Mesenchymal stem cell (in vitro differentiated cells and primary cell): ENCODE results near the gene PCNT.

Experiments
- DNase-seq: peaks from one replicate; pipeline ENCODE4 v3.0.0-alpha.2; 2013
- H2AFZ ChIP-seq: one replicate; pipeline ENCODE4 v1.6.1; 2013; ENCODE audit warnings: low read depth, mild to moderate bottlenecking, control low read depth, inconsistent platforms, low read length, moderate library complexity
- H2AK5ac ChIP-seq: 2 replicates; pipeline ENCODE4 v1.6.1; 2013; ENCODE audit warnings: low read length, moderate library complexity, mild to moderate bottlenecking, inconsistent platforms; ENCODE audit not compliant: severe bottlenecking
- H2BK120ac ChIP-seq: one replicate; pipeline ENCODE4 v1.6.1; 2013; ENCODE audit warnings: low read depth, mild to moderate bottlenecking, inconsistent platforms, low read length, moderate library complexity
- H2BK12ac ChIP-seq, 2 experiments: one replicate each; pipeline ENCODE4 v1.6.1; 2013; ENCODE audit warnings: inconsistent platforms in 2 of 2, low read length in 2 of 2, mild to moderate bottlenecking in 2 of 2, moderate library complexity in 2 of 2, control low read depth in 1 of 2
- H2BK15ac ChIP-seq: one replicate; pipeline ENCODE4 v1.6.1; 2013; ENCODE audit warnings: mild to moderate bottlenecking, low read depth, inconsistent platforms; ENCODE audit not compliant: poor library complexity, severe bottlenecking
- H2BK5ac ChIP-seq: 2 replicates; pipeline ENCODE4 v1.6.1; 2013; ENCODE audit warnings: low read depth, mild to moderate bottlenecking, low read length, control low read depth, inconsistent platforms; ENCODE audit not compliant: poor library complexity, severe bottlenecking
- H3K14ac ChIP-seq, 2 experiments: one replicate each; pipeline ENCODE4 v1.6.1; 2013; ENCODE audit warnings: inconsistent platforms in 2 of 2, low read length in 2 of 2, control low read depth in 1 of 2, mild to moderate bottlenecking in 1 of 2, moderate library complexity in 1 of 2
- H3K18ac ChIP-seq, 2 experiments: one replicate each; pipeline ENCODE4 v1.6.1; 2013; ENCODE audit warnings: inconsistent platforms in 2 of 2, low read length in 2 of 2, control low read depth in 1 of 2, low read depth in 1 of 2, mild to moderate bottlenecking in 1 of 2
- H3K23ac ChIP-seq, 2 experiments: one replicate each; pipeline ENCODE4 v1.6.1; 2013; ENCODE audit warnings: inconsistent platforms in 2 of 2, low read length in 2 of 2, mild to moderate bottlenecking in 2 of 2, moderate library complexity in 2 of 2, control low read depth in 1 of 2
- H3K27ac ChIP-seq: 2 replicates; pipeline ENCODE4 v1.5.1; 2013; ENCODE audit warnings: mild to moderate bottlenecking, moderate library complexity, low read length, control low read depth, inconsistent platforms; ENCODE audit not compliant: poor library complexity, severe bottlenecking
- H3K27me3 ChIP-seq, 2 experiments: 2 replicates each; pipeline versions ENCODE4 v1.6.1 to v1.7.0; 2013; ENCODE audit warnings: low read length in 2 of 2, mild to moderate bottlenecking in 2 of 2, moderate library complexity in 2 of 2, control low read depth in 1 of 2, inconsistent platforms in 1 of 2; ENCODE audit not compliant: control insufficient read depth in 1 of 2, insufficient read depth in 1 of 2
- H3K36me3 ChIP-seq, 2 experiments: 2 replicates each; pipeline versions ENCODE4 v1.6.1 to v1.7.0; 2013; ENCODE audit warnings: low read length in 2 of 2, control low read depth in 1 of 2, inconsistent platforms in 1 of 2, low read depth in 1 of 2, mild to moderate bottlenecking in 1 of 2; ENCODE audit not compliant: insufficient read depth in 2 of 2, control insufficient read depth in 1 of 2
- H3K4ac ChIP-seq, 2 experiments: one replicate each; pipeline ENCODE4 v1.6.1; 2013; ENCODE audit warnings: inconsistent platforms in 2 of 2, low read length in 2 of 2, mild to moderate bottlenecking in 2 of 2, moderate library complexity in 2 of 2, control low read depth in 1 of 2, low read depth in 1 of 2
- H3K4me1 ChIP-seq: 2 replicates; pipeline ENCODE4 v1.6.1; 2013; ENCODE audit warnings: low read depth, low read length, control low read depth; ENCODE audit not compliant: control insufficient read depth, insufficient read depth
- H3K4me2 ChIP-seq: 2 replicates; pipeline ENCODE4 v1.6.1; 2013; ENCODE audit warnings: low read length, mild to moderate bottlenecking, inconsistent platforms; ENCODE audit not compliant: poor library complexity, severe bottlenecking
- H3K4me3 ChIP-seq, 2 experiments: 2 replicates each; pipeline versions ENCODE4 v1.5.1 to v1.7.0; 2013; ENCODE audit warnings: low read length in 2 of 2, mild to moderate bottlenecking in 2 of 2, control low read depth in 1 of 2, low read depth in 1 of 2; ENCODE audit not compliant: insufficient read depth in 1 of 2
- H3K79me1 ChIP-seq: replicated peaks from 2 replicates; pipeline ENCODE4 v1.6.1; 2013; ENCODE audit warnings: mild to moderate bottlenecking, control low read depth, low read length, inconsistent platforms; ENCODE audit not compliant: poor library complexity, severe bottlenecking
- H3K9ac ChIP-seq: 2 replicates; pipeline ENCODE4 v1.7.0; 2013; ENCODE audit warnings: mild to moderate bottlenecking, low read length, moderate library complexity
- H3K9me3 ChIP-seq: 2 replicates; pipeline ENCODE4 v1.7.0; 2013; ENCODE audit warnings: mild to moderate bottlenecking, low read length; ENCODE audit not compliant: control insufficient read depth
- H4K8ac ChIP-seq: one replicate; pipeline ENCODE4 v1.6.1; 2013; ENCODE audit warnings: inconsistent platforms, mild to moderate bottlenecking, low read length, moderate library complexity
- H4K91ac ChIP-seq: one replicate; pipeline ENCODE4 v1.6.1; 2013; ENCODE audit warnings: mild to moderate bottlenecking, low read length, inconsistent platforms
- WGBS: methylation state at CpG from one replicate; pipeline ENCODE4 v1.1.7; 2013; ENCODE audit warnings: mixed read lengths; 5-methylcytosine and 5-hydroxymethylcytosine counted together

Gene PCNT

GRCh38 chr21:46320331-46320801 lies 3.6 kb upstream of the PCNT start:
- no peaks in the 10 kb centered on the region for H3K9me3 ChIP-seq
- no peak overlapping the region for H2BK5ac ChIP-seq
- 77% methylated on average over 3 of the region's 4 CpGs for WGBS

GRCh38 chr21:46322351-46323226 lies 1.4 kb upstream of the PCNT start:
- Histone ChIP-seq H3K4me1 (peaks cover 21% of the 10 kb centered on the region), H3K79me1 (peaks cover 19% of the 10 kb centered on the region), H4K91ac (no peak overlapping the region), H2AK5ac (no peak overlapping the region), H3K14ac (no peak overlapping the region), H2BK120ac (no peak overlapping the region), H3K4me2 (peak overlapping the region; percentile 94), H3K4ac (peak overlapping the region in 1 of 2 experiments; percentile 32), H3K27me3 (no peaks in the 10 kb centered on the region), H2BK12ac (no peak overlapping the region), H2AFZ (peak overlapping the region; percentile 8), H3K9ac (peak overlapping the region; percentile 90), H4K8ac (peak overlapping the region; percentile 76), H3K23ac (peak overlapping the region in 1 of 2 experiments; percentile 23), H3K4me3 (peak overlapping the region; percentile 65 to 92), H3K18ac (peak overlapping the region in 1 of 2 experiments; percentile 32), H2BK5ac (no peak overlapping the region), H3K36me3 (peaks cover under 1 to 4% of the 10 kb centered on the region in 2 experiments), H3K27ac (no peak overlapping the region), H3K9me3 (no peaks in the 10 kb centered on the region), H2BK15ac (no peak overlapping the region)
- DNase-seq = peak; percentile 64
- WGBS = 5% methylated on average over 50 of the region's 50 CpGs

More at GRCh38 chr21:46320331-46320801, 3.6 kb upstream of the PCNT start:
- Histone ChIP-seq H4K8ac (no peak overlapping the region), H3K23ac (no peak overlapping the region), H3K4me2 (no peak overlapping the region), H2BK120ac (no peak overlapping the region), H3K27ac (no peak overlapping the region), H3K27me3 (no peaks in the 10 kb centered on the region), H3K4ac (no peak overlapping the region), H3K36me3 (no peaks in the 10 kb centered on the region), H3K9ac (no peak overlapping the region), H2AFZ (no peak overlapping the region), H2BK12ac (no peak overlapping the region), H3K18ac (no peak overlapping the region), H3K79me1 (peaks cover 17% of the 10 kb centered on the region), H3K4me1 (peaks cover 21% of the 10 kb centered on the region), H4K91ac (no peak overlapping the region), H3K14ac (no peak overlapping the region), H2AK5ac (no peak overlapping the region), H3K4me3 (no peak overlapping the region), H2BK15ac (no peak overlapping the region)
- DNase-seq = no peak

- no peaks in the 10 kb centered on the region for H3K9me3 ChIP-seq
- peak; percentile 47 for DNase-seq
- no peak overlapping the region for H2AK5ac ChIP-seq
- H4K8ac ChIP-seq = no peak overlapping the region
- H3K18ac ChIP-seq = peak overlapping the region in 1 of 2 experiments; percentile 16
- no peak overlapping the region for H2BK5ac ChIP-seq
- H3K14ac ChIP-seq = peak overlapping the region in 1 of 2 experiments; percentile 56
- H2AFZ ChIP-seq = peak overlapping the region; percentile 33
- no peak overlapping the region for H2BK120ac ChIP-seq
- peaks cover 5 to 11% of the 10 kb centered on the region in 2 experiments for H3K36me3 ChIP-seq
- H3K23ac ChIP-seq = no peak overlapping the region
- peak overlapping the region; percentile 94 for H3K4me2 ChIP-seq
- no peak overlapping the region for H2BK12ac ChIP-seq
- no peak overlapping the region for H2BK15ac ChIP-seq
- peak overlapping the region in 1 of 2 experiments; percentile 32 for H3K4ac ChIP-seq
- H3K4me3 ChIP-seq = peak overlapping the region; percentile 65 to 92
- H3K9ac ChIP-seq = peak overlapping the region; percentile 90
- under 1% methylated on average over 28 of the region's 34 CpGs for WGBS
- H3K4me1 ChIP-seq = peaks cover 15% of the 10 kb centered on the region
- no peak overlapping the region for H3K27ac ChIP-seq
- no peaks in the 10 kb centered on the region for H3K27me3 ChIP-seq
- H3K79me1 ChIP-seq = peaks cover 20% of the 10 kb centered on the region
- no peak overlapping the region for H4K91ac ChIP-seq
These were observed 688 bp upstream of the PCNT start for GRCh38 chr21:46323227-46323709.
